Ovary (tissue), 9 donors: ENCODE results near the gene ATP2B3. TPM values are rescaled to one million over a fixed set of nuclear protein-coding genes. Genes with fewer than 3 reads are reported as not detected.

Experiments used
- DNase-seq, 5 donors: peaks; one replicate each; pipeline ENCODE4 v3.0.0-alpha.2; 2019 to 2020
- H3K27ac ChIP-seq, 2 donors: fragments of 200-600 bp; one replicate each; pipeline versions ENCODE4 v1.5.1 to v1.8.0; 2019 to 2022
- H3K27me3 ChIP-seq: fragments of 200-600 bp; one replicate; pipeline ENCODE4 v1.8.0; 2022
- H3K36me3 ChIP-seq: fragments of 200-600 bp; sonication (generic); one replicate; pipeline ENCODE4 v1.5.1; 2019
- H3K4me1 ChIP-seq: one replicate; pipeline ENCODE4 v1.8.1; 2013; ENCODE audit warnings: mild to moderate bottlenecking, moderate library complexity; ENCODE audit not compliant: insufficient read depth
- H3K4me3 ChIP-seq: fragments of 200-600 bp; sonication (generic); one replicate; pipeline ENCODE4 v1.5.1; 2017
- H3K9me3 ChIP-seq, 2 donors: fragments of 200-600 bp in 1 of 2; sonication (generic) in 1 of 2; one replicate each; pipeline versions ENCODE4 v1.5.1 to v1.8.1; 2013 to 2019; ENCODE audit warnings: mild to moderate bottlenecking in 1 of 2, moderate library complexity in 1 of 2
- EP300 ChIP-seq: sonication (generic); formaldehyde crosslinking; IDR thresholded peaks from one replicate; pipeline ENCODE4 v1.6.1; 2017; ENCODE audit warnings: antibody characterized with exemption
- POLR2A ChIP-seq: fragments of 450-650 bp; IDR thresholded peaks from one replicate; pipeline ENCODE4 v1.6.1; 2017; ENCODE audit warnings: antibody characterized with exemption, mild to moderate bottlenecking, moderate library complexity
- WGBS, 3 donors: extraction: QIAGEN DNeasy Blood & Tissue Kit in 1 of 3; methylation state at CpG; one replicate each; pipeline versions ENCODE4 v1.1.5 to v1.1.7; 2013 to 2017; 5-methylcytosine and 5-hydroxymethylcytosine counted together
- intact Hi-C, 4 donors: fragments of 100-400 bp; cut with DNase I; formaldehyde crosslinking; loops; one replicate each; pipeline versions ENCODE4 v1.11.0 to v1.15.1; 2022 to 2023
- polyA plus RNA-seq, 2 donors: library from polyadenylated mRNA; stranded (reverse); fragments of 200-250 nt in 1 of 2; fragments of 350-450 nt in 1 of 2; fragmentation: Illumina TruSeq in 1 of 2; extraction: RNeasy Lipid Tissue Mini Kit (QIAGEN cat#74804) in 1 of 2; gene quantifications; one replicate each; pipeline ENCODE4 v1.2.3, GENCODE V29; 2013 to 2014
- total RNA-seq, 7 donors: library from RNA; depleted of rRNA in 2 of 7; stranded (reverse); fragments of >200 nt in 2 of 7; fragmentation: NEBNext Ultra II Directional in 3 of 7; extraction: Animal tissue kit (Norgen Biotek cat#: 25700) in 3 of 7; gene quantifications; one replicate each; pipeline versions ENCODE4 v1.1.0 to v1.2.4, GENCODE V29; 2016 to 2023
- TF ChIP-seq, protein P1 (sequence below), 3 donors: fragments of 450-650 bp in 2 of 3; fragments of 200-600 bp in 1 of 3; IDR thresholded peaks; one replicate each; pipeline versions ENCODE4 v1.5.1 to v1.8.0; 2016 to 2022; ENCODE audit warnings: antibody characterized with exemption in 3 of 3, mild to moderate bottlenecking in 1 of 3
- donor health status: DM: no; HTN: no; CAD: no; lungs with moderate emphysema.
- donor health status: DM: no; HTN: no; CAD: no.
- donor health status: Bipolar disorder and iron deficiency.
- donor health status: DM: yes; HTN: yes; CAD: no.
- donor health status: DM: no; HTN: no; CAD: no.
- donor health status: DM: yes; HTN: yes; CAD: no.

Gene ATP2B3
- total and polyA plus RNA-seq, 9 donors = 0.01 to 1.6 (median 0.25) TPM; not detected in 5

DNA sequence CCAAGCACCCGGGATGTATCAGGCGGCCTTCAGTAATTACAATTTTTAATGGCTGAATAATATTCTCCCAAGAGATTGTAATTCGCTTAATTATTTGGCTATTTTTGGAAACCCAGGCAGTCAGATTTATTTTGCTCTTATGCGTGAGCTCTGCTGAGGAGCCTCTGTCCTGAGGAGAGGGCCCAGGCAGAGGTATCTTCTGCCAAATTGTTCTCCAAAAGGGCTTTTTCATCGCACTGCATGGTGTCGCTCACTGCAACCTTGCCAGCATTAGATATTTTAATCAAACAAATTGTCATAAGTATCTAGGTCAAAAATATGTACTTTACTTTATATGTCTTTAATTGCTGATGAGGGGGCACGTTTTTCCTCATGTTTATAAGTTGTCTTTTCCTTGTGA, 5.8 kb downstream of the ATP2B3 start:
- intact Hi-C loops = no loop called here
- DNase-seq = no peak
- Histone ChIP-seq H3K27me3 (no peaks in the 10 kb centered on the region), H3K36me3 (no peaks in the 10 kb centered on the region), H3K4me1 (no peaks in the 10 kb centered on the region), H3K9me3 (no peaks in the 10 kb centered on the region), H3K27ac (no peak overlapping the region), H3K4me3 (no peak overlapping the region)
- no peak for TF ChIP-seq EP300
- TF ChIP-seq, protein P1, sequence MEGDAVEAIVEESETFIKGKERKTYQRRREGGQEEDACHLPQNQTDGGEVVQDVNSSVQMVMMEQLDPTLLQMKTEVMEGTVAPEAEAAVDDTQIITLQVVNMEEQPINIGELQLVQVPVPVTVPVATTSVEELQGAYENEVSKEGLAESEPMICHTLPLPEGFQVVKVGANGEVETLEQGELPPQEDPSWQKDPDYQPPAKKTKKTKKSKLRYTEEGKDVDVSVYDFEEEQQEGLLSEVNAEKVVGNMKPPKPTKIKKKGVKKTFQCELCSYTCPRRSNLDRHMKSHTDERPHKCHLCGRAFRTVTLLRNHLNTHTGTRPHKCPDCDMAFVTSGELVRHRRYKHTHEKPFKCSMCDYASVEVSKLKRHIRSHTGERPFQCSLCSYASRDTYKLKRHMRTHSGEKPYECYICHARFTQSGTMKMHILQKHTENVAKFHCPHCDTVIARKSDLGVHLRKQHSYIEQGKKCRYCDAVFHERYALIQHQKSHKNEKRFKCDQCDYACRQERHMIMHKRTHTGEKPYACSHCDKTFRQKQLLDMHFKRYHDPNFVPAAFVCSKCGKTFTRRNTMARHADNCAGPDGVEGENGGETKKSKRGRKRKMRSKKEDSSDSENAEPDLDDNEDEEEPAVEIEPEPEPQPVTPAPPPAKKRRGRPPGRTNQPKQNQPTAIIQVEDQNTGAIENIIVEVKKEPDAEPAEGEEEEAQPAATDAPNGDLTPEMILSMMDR (IDR thresholded peaks at IDR 0.05) = no peak
- TF ChIP-seq POLR2A = no peak
- WGBS, 3 donors = 73 to 78% (median 77%) methylated on average over 7 of the region's 7 CpGs

DNA sequence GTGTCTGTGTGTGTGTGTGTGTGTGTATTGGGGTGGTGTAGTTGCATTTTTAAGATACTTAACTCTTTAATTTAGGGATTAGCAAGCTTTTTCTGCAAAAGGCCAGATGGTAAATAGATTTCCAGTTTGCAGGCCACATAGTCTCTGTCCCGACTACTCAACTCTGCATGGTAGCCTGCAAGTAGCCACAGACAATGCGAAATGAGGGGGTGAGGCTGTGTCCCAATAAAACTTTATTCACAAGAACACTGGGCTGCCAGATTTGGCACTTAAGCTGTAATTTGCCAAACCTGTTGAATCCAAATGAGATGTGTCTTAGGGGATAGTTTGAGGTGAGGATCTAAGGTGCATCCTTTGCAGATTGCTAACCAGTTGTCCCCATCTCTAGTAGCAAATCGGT, 6.8 kb downstream of the ATP2B3 start:
- Histone ChIP-seq H3K9me3 (no peaks in the 10 kb centered on the region), H3K27me3 (no peaks in the 10 kb centered on the region), H3K4me3 (no peak overlapping the region), H3K4me1 (no peaks in the 10 kb centered on the region), H3K36me3 (no peaks in the 10 kb centered on the region), H3K27ac (no peak overlapping the region)
- intact Hi-C loops = no loop called here
- WGBS, 3 donors = 78 to 89% (median 84%) methylated on average over 3 of the region's 3 CpGs
- DNase-seq = no peak
- TF ChIP-seq POLR2A (no peak), EP300 (no peak)
- TF ChIP-seq, protein P1 (IDR thresholded peaks at IDR 0.05) = no peak

DNA sequence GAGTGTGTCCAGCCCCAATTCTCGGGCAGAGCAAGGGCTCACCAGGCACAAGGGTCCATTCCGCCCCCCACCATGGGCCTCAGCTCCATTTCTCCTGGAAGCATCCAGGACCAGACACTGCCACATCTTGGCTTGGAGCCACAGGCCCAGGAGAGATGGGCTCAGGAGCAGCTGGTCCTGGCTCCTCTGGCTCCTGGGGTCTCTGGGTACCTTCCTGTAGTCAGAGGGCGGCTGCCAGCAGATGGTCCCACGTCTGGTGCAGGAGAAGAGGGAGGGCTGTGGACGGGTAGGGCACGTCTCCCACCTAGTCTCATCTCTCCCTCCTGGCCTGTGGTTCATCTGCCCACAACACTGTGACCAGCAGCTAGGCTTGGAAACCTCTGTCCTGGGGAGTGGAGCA, 8.0 kb downstream of the ATP2B3 start:
- no peaks in the 10 kb centered on the region for H3K4me1 ChIP-seq
- 68 to 76% (median 76%) methylated on average over 6 of the region's 6 CpGs for WGBS, 3 donors
- TF ChIP-seq, protein P1 (IDR thresholded peaks at IDR 0.05) = no peak
- TF ChIP-seq POLR2A (no peak), EP300 (no peak)
- no peak overlapping the region for H3K27ac ChIP-seq
- no peaks in the 10 kb centered on the region for H3K36me3 ChIP-seq
- H3K27me3 ChIP-seq = no peaks in the 10 kb centered on the region
- no peak overlapping the region for H3K4me3 ChIP-seq
- no peak for DNase-seq
- H3K9me3 ChIP-seq = no peaks in the 10 kb centered on the region
- intact Hi-C loops = no loop called here

DNA sequence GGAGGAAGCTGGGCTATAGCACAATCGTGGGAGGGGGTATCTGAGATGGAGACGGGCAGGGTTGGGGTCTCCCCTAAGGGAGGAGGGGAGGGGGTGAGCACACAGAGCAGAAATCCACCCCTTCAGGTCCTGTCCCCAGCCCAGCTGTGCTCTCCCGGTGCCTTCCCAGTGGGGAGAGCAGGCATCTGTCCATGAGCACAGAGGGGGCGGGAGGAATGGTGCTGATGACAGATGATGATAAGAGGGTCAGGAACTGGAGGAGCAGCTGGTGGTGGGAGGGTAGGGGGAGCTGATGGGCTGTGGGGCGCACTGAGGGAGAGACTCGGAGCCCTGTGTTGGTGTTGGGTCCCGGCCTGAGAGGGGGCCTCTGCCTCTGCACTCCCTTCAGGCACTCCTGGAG, 8.6 kb downstream of the ATP2B3 start:
- H3K9me3 ChIP-seq = no peaks in the 10 kb centered on the region
- intact Hi-C loops = no loop called here

More for the DNA sequence above, 8.6 kb downstream of the ATP2B3 start:
- H3K27ac ChIP-seq = no peak overlapping the region
- no peaks in the 10 kb centered on the region for H3K27me3 ChIP-seq
- no peak overlapping the region for H3K4me3 ChIP-seq
- H3K4me1 ChIP-seq = no peaks in the 10 kb centered on the region
- TF ChIP-seq EP300 (no peak), POLR2A (no peak)
- TF ChIP-seq, protein P1 (IDR thresholded peaks at IDR 0.05) = no peak
- 54 to 71% (median 61%) methylated on average over 7 of the region's 7 CpGs for WGBS, 3 donors
- no peaks in the 10 kb centered on the region for H3K36me3 ChIP-seq
- no peak for DNase-seq
